Hepatocyte (in vitro differentiated cells): ENCODE results near the gene PPIG. TPM values are rescaled to one million over a fixed set of nuclear protein-coding genes. Genes with fewer than 3 reads are reported as not detected.
"Not testable (repeated sequence)": the region's sequence is repeated elsewhere in the genome, so short reads cannot be mapped to it uniquely, and the experiment has no call there.

Experiments
- DNase-seq: peaks from one replicate; pipeline ENCODE4 v3.0.0-alpha.2; 2016; ENCODE audit warnings: low spot score
- H2AFZ ChIP-seq: fragments of 200-600 bp; sonication (generic); 2 replicates; pipeline ENCODE4 v1.6.0; 2016; ENCODE audit warnings: antibody characterized with exemption, mild to moderate bottlenecking
- H3K27ac ChIP-seq: fragments of 200-600 bp; sonication (generic); 2 replicates; pipeline ENCODE4 v1.5.1; 2016; ENCODE audit warnings: mild to moderate bottlenecking
- H3K27me3 ChIP-seq: fragments of 200-600 bp; sonication (generic); 2 replicates; pipeline ENCODE4 v1.6.1; 2016
- H3K36me3 ChIP-seq: fragments of 200-600 bp; sonication (generic); replicated peaks from 2 replicates; pipeline ENCODE4 v1.5.1; 2016; ENCODE audit warnings: low read depth; ENCODE audit not compliant: insufficient read depth
- H3K4me1 ChIP-seq: fragments of 200-600 bp; sonication (generic); 2 replicates; pipeline ENCODE4 v1.5.1; 2016; ENCODE audit warnings: mild to moderate bottlenecking, moderate library complexity; ENCODE audit not compliant: insufficient read depth
- H3K4me2 ChIP-seq: fragments of 200-600 bp; sonication (generic); 2 replicates; pipeline ENCODE4 v1.6.0; 2016
- H3K4me3 ChIP-seq: fragments of 200-600 bp; sonication (generic); 2 replicates; pipeline ENCODE4 v1.5.1; 2016; ENCODE audit warnings: mild to moderate bottlenecking
- H3K79me2 ChIP-seq: fragments of 200-600 bp; sonication (generic); 2 replicates; pipeline ENCODE4 v1.6.0; 2017; ENCODE audit warnings: mild to moderate bottlenecking
- H3K9me2 ChIP-seq: fragments of 200-600 bp; sonication (generic); replicated peaks from 2 replicates; pipeline ENCODE4 v1.6.0; 2017; ENCODE audit warnings: mild to moderate bottlenecking; ENCODE audit not compliant: insufficient read depth
- H3K9me3 ChIP-seq: fragments of 200-600 bp; sonication (generic); 2 replicates; pipeline ENCODE4 v1.5.1; 2016; ENCODE audit warnings: low read depth, mild to moderate bottlenecking
- H4K20me1 ChIP-seq: fragments of 200-600 bp; sonication (generic); 2 replicates; pipeline ENCODE4 v1.6.0; 2016; ENCODE audit warnings: mild to moderate bottlenecking; ENCODE audit not compliant: insufficient read depth, poor library complexity, severe bottlenecking
- CTCF ChIP-seq: fragments of 200-600 bp; sonication (generic); IDR thresholded peaks from 2 replicates; pipeline ENCODE4 v1.5.1; 2016; ENCODE audit warnings: antibody characterized with exemption, mild to moderate bottlenecking; ENCODE audit not compliant: poor library complexity
- EZH2 ChIP-seq: fragments of 200-600 bp; sonication (generic); IDR thresholded peaks from 2 replicates; pipeline ENCODE4 v1.6.1; 2016; ENCODE audit warnings: antibody characterized with exemption, mild to moderate bottlenecking, borderline replicate concordance
- EZH2phosphoT487 ChIP-seq: fragments of 200-600 bp; sonication (generic); IDR thresholded peaks from one replicate; pipeline ENCODE4 v1.6.1; 2018; ENCODE audit warnings: antibody characterized with exemption, mild to moderate bottlenecking, low read depth, moderate library complexity; ENCODE audit not compliant: unreplicated experiment, severe bottlenecking
- WGBS: methylation state at CpG from one replicate; pipeline ENCODE4 v1.1.6; 2016; ENCODE audit warnings: low lambda C conversion rate; ENCODE audit errors: missing lambda C conversion rate; 5-methylcytosine and 5-hydroxymethylcytosine counted together
- polyA plus RNA-seq: library from polyadenylated mRNA; unstranded; fragments of >200 nt; fragmentation: Nextera tagmentation; extraction: Ambion mirVana; gene quantifications from 2 replicates; pipeline ENCODE4 v1.2.1, GENCODE V29; 2016
- total RNA-seq: library from RNA; depleted of rRNA; stranded (reverse); fragments of >200 nt; gene quantifications from 2 replicates; pipeline ENCODE4 v1.2.3, GENCODE V29; 2014

Gene PPIG
- total and polyA plus RNA-seq, 2 experiments from 2014 or later: 37.4 to 68.1 TPM

GRCh38 chr2:169598982-169599381 lies 14.8 kb downstream of the PPIG start:
- Histone ChIP-seq H2AFZ (no peak overlapping the region), H3K4me3 (no peak overlapping the region), H3K9me2 (no peaks in the 10 kb centered on the region), H3K4me2 (no peak overlapping the region), H3K9me3 (no peaks in the 10 kb centered on the region), H3K36me3 (no peaks in the 10 kb centered on the region), H3K4me1 (no peaks in the 10 kb centered on the region), H3K79me2 (peaks cover 100% of the 10 kb centered on the region), H4K20me1 (peaks cover 81% of the 10 kb centered on the region), H3K27ac (no peak overlapping the region), H3K27me3 (no peaks in the 10 kb centered on the region)
- no peak for TF ChIP-seq EZH2
- no peak for TF ChIP-seq CTCF
- TF ChIP-seq EZH2phosphoT487: no peak
- 94% methylated on average over 2 of the region's 2 CpGs for WGBS
- no peak for DNase-seq

GRCh38 chr2:169599568-169599967 lies 15.4 kb downstream of the PPIG start:
- TF ChIP-seq EZH2phosphoT487: no peak
- TF ChIP-seq CTCF: no peak
- no peak for TF ChIP-seq EZH2
- no peaks in the 10 kb centered on the region for H3K4me1 ChIP-seq
- no peak overlapping the region for H3K4me2 ChIP-seq
- peaks cover 98% of the 10 kb centered on the region for H3K79me2 ChIP-seq
- no peak overlapping the region for H3K4me3 ChIP-seq
- H3K27me3 ChIP-seq: no peaks in the 10 kb centered on the region
- peaks cover 83% of the 10 kb centered on the region for H4K20me1 ChIP-seq
- H2AFZ ChIP-seq: no peak overlapping the region
- no peaks in the 10 kb centered on the region for H3K9me2 ChIP-seq
- no peak for DNase-seq
- no peak overlapping the region for H3K27ac ChIP-seq
- H3K36me3 ChIP-seq: no peaks in the 10 kb centered on the region
- no peaks in the 10 kb centered on the region for H3K9me3 ChIP-seq

GRCh38 chr2:169609264-169609663 lies 25.1 kb downstream of the PPIG start:
- WGBS: 92% methylated on average over 2 of the region's 2 CpGs
- H3K27ac ChIP-seq: no peak overlapping the region
- DNase-seq: no peak
- H3K4me2 ChIP-seq: no peak overlapping the region
- H4K20me1 ChIP-seq: peaks cover 3% of the 10 kb centered on the region
- peaks cover 13% of the 10 kb centered on the region for H3K79me2 ChIP-seq
- no peak overlapping the region for H3K4me3 ChIP-seq
- no peaks in the 10 kb centered on the region for H3K36me3 ChIP-seq
- H3K4me1 ChIP-seq: no peaks in the 10 kb centered on the region
- H3K9me2 ChIP-seq: no peaks in the 10 kb centered on the region
- H2AFZ ChIP-seq: no peak overlapping the region
- no peaks in the 10 kb centered on the region for H3K9me3 ChIP-seq
- H3K27me3 ChIP-seq: no peaks in the 10 kb centered on the region
- TF ChIP-seq EZH2phosphoT487 (no peak), CTCF (no peak), EZH2 (no peak)

- no peak overlapping the region for H2AFZ ChIP-seq
- H3K36me3 ChIP-seq: peaks cover 13% of the 10 kb centered on the region
- H3K9me3 ChIP-seq: peaks cover 7% of the 10 kb centered on the region
- no peaks in the 10 kb centered on the region for H4K20me1 ChIP-seq
- H3K4me1 ChIP-seq: no peaks in the 10 kb centered on the region
- no peak for TF ChIP-seq EZH2phosphoT487
- TF ChIP-seq EZH2: no peak
- no peak for TF ChIP-seq CTCF
- 96% methylated on average over 2 of the region's 2 CpGs for WGBS
- H3K9me2 ChIP-seq: no peaks in the 10 kb centered on the region
- no peak overlapping the region for H3K4me3 ChIP-seq
- DNase-seq: no peak
- H3K27me3 ChIP-seq: no peaks in the 10 kb centered on the region
- no peak overlapping the region for H3K27ac ChIP-seq
- H3K79me2 ChIP-seq: peaks cover 35% of the 10 kb centered on the region
- H3K4me2 ChIP-seq: no peak overlapping the region
These were observed 29.7 kb downstream of the PPIG start for GRCh38 chr2:169613876-169614275.

- not testable (repeated sequence) for H3K9me2 ChIP-seq, H3K27ac ChIP-seq, H3K4me2 ChIP-seq, H3K9me3 ChIP-seq, H2AFZ ChIP-seq, DNase-seq, H3K4me3 ChIP-seq, H4K20me1 ChIP-seq, H3K27me3 ChIP-seq, H3K4me1 ChIP-seq
- Histone ChIP-seq H3K79me2 (peaks cover 41% of the 10 kb centered on the region), H3K36me3 (peaks cover 13% of the 10 kb centered on the region)
- 100% methylated on average over 1 of the region's 1 CpG for WGBS
These were observed 31.8 kb downstream of the PPIG start for GRCh38 chr2:169615982-169616381.
